ENCODE results near the gene PTPRO. TPM values are rescaled to one million over a fixed set of nuclear protein-coding genes. Genes with fewer than 3 reads are reported as not detected.

PTPRO gene
- total RNA-seq (0.07 and 0.12 TPM in 2 replicates), polyA plus RNA-seq (not detected in 2 replicates)

- peaks cover 76% of the 10 kb centered on the region for H3K27me3 ChIP-seq
Observed at GRCh38 chr12:15322164-15323061, at the start of gene PTPRO. Gene PTPRO (plus strand): TSS chr12:15322508.

GRCh38 chr12:15273896-15274295, 48.4 kb upstream of the PTPRO start:
- no peak overlapping the region for H3K4me3 ChIP-seq
- DNase-seq (ENCODE audit: low read depth in 1 of 2, low spot score in 1 of 2) = no peak
- TF ChIP-seq, protein P1, sequence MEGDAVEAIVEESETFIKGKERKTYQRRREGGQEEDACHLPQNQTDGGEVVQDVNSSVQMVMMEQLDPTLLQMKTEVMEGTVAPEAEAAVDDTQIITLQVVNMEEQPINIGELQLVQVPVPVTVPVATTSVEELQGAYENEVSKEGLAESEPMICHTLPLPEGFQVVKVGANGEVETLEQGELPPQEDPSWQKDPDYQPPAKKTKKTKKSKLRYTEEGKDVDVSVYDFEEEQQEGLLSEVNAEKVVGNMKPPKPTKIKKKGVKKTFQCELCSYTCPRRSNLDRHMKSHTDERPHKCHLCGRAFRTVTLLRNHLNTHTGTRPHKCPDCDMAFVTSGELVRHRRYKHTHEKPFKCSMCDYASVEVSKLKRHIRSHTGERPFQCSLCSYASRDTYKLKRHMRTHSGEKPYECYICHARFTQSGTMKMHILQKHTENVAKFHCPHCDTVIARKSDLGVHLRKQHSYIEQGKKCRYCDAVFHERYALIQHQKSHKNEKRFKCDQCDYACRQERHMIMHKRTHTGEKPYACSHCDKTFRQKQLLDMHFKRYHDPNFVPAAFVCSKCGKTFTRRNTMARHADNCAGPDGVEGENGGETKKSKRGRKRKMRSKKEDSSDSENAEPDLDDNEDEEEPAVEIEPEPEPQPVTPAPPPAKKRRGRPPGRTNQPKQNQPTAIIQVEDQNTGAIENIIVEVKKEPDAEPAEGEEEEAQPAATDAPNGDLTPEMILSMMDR (IDR thresholded peaks at IDR 0.05; ENCODE audit: low read depth, low read length) = no peak
- no peaks in the 10 kb centered on the region for H3K9me3 ChIP-seq (ENCODE audit: low read depth)
- H3K27me3 ChIP-seq = no peaks in the 10 kb centered on the region
- H3K36me3 ChIP-seq = no peaks in the 10 kb centered on the region
- no peak overlapping the region for H3K27ac ChIP-seq
- H3K4me1 ChIP-seq (ENCODE audit: low read depth) = no peaks in the 10 kb centered on the region

More at GRCh38 chr12:15322164-15323061, at the start of gene PTPRO:
- TF ChIP-seq, protein P1 (IDR thresholded peaks at IDR 0.05; ENCODE audit: low read depth, low read length) = no peak
- H3K36me3 ChIP-seq = no peaks in the 10 kb centered on the region
- H3K27ac ChIP-seq = no peak within 1 kb of the TSS
- H3K4me1 ChIP-seq (ENCODE audit: low read depth) = no peaks in the 10 kb centered on the region
- peak within 1 kb of the TSS; percentile 47 for H3K4me3 ChIP-seq
- no peaks in the 10 kb centered on the region for H3K9me3 ChIP-seq (ENCODE audit: low read depth)
- peak; percentile 3 to 57 for DNase-seq (ENCODE audit: low read depth in 1 of 2, low spot score in 1 of 2)

DNA sequence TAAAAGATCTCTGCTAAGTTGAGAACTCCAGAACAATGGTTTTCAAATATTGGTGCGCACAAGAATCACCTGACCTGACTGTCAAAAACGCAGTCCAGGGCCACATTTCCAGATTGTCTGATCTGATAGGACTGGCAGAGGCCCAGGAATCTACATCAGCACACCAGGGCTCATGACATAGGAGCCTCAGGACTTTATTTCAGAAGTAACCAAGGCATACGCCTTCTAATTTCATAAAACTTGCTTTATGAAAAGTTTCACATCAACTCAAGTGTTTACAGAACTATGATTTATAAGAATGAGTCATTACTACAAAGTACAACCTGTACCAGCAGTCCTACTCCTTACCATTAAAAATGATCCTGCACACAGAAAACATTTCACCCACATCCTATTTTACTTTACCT, 47.7 kb upstream of the PTPRO start:
- Histone ChIP-seq H3K4me1 (ENCODE audit: low read depth) (no peaks in the 10 kb centered on the region), H3K36me3 (no peaks in the 10 kb centered on the region), H3K4me3 (no peak overlapping the region), H3K9me3 (ENCODE audit: low read depth) (no peaks in the 10 kb centered on the region), H3K27ac (no peak overlapping the region), H3K27me3 (no peaks in the 10 kb centered on the region)
- DNase-seq (ENCODE audit: low read depth in 1 of 2, low spot score in 1 of 2) = no peak
- TF ChIP-seq, protein P1 (IDR thresholded peaks at IDR 0.05; ENCODE audit: low read depth, low read length) = no peak

DNA sequence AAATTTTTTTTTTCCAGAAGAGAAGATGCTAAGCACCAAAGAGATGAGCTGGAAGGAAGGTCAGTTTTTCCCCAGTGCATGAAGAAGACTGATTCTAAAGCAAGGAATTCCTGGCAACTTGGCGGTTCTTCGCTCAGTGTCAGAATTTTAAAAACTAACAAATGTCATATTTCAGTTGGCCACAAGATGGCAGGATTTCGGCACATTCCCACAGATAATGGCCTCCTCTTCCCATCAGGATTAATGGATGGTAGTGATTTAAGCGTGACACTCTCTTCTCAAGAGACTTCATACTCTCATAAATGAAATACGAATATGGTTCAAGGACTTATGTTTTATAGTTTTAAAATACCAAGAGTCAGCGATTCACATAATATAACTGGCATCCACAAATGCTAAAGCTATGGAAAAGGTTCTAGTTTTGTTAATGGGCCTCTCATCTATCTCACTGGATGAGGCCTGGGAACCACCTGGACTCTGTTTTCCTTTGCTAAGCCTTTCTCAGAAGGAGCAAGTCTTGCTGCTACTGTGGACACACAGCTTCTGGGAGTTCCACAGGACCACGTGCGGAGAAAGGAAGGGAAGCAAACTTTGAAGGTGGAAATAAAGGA, 46.1 kb upstream of the PTPRO start:
- no peaks in the 10 kb centered on the region for H3K4me1 ChIP-seq (ENCODE audit: low read depth)
- no peak overlapping the region for H3K4me3 ChIP-seq
- H3K27me3 ChIP-seq = no peaks in the 10 kb centered on the region
- no peaks in the 10 kb centered on the region for H3K9me3 ChIP-seq (ENCODE audit: low read depth)
- TF ChIP-seq, protein P1 (IDR thresholded peaks at IDR 0.05; ENCODE audit: low read depth, low read length) = peak; percentile 58
- H3K36me3 ChIP-seq = no peaks in the 10 kb centered on the region
- no peak overlapping the region for H3K27ac ChIP-seq
- DNase-seq (ENCODE audit: low read depth in 1 of 2, low spot score in 1 of 2) = peak; percentile 52 to 61

- H3K9me3 ChIP-seq (ENCODE audit: low read depth) = no peaks in the 10 kb centered on the region
- TF ChIP-seq, protein P1 (IDR thresholded peaks at IDR 0.05; ENCODE audit: low read depth, low read length) = peak; percentile 4
- peak in 1 of 2 donors; percentile 85 for DNase-seq (ENCODE audit: low read depth in 1 of 2, low spot score in 1 of 2)
- H3K27ac ChIP-seq = no peak overlapping the region
- no peaks in the 10 kb centered on the region for H3K27me3 ChIP-seq
- H3K36me3 ChIP-seq = no peaks in the 10 kb centered on the region
- H3K4me3 ChIP-seq = no peak overlapping the region
- no peaks in the 10 kb centered on the region for H3K4me1 ChIP-seq (ENCODE audit: low read depth)
Observed at GRCh38 chr12:15278816-15279658, 43.3 kb upstream of the PTPRO start.

Measured in cardiac muscle cell (in vitro differentiated cells and primary cell).